ENCODE data around the gene CHL1.

The CHL1 gene

GRCh38 chr3:196311-197148 is at the start of gene CHL1:
TSS of gene CHL1 (plus strand) at chr3:196763. CDS start at chr3:319777, 123,014 bp downstream.
- DNase-seq: no peak

- DNase-seq: no peak
Measured at GRCh38 chr3:151614-152189, 44.9 kb upstream of the CHL1 start.

GRCh38 chr3:159974-160373 is 36.6 kb upstream of the CHL1 start:
- no peak for DNase-seq

GRCh38 chr3:166071-166470 is 30.5 kb upstream of the CHL1 start:
- no peak for DNase-seq

- no peak for DNase-seq
Measured at GRCh38 chr3:166799-167198, 29.8 kb upstream of the CHL1 start.

GRCh38 chr3:173886-174285 is 22.7 kb upstream of the CHL1 start:
- no peak for DNase-seq

GRCh38 chr3:184976-185375 is 11.6 kb upstream of the CHL1 start:
- no peak for DNase-seq

GRCh38 chr3:192215-192929 is 4.2 kb upstream of the CHL1 start:
- no peak for DNase-seq

- no peak for DNase-seq
Measured at GRCh38 chr3:194001-194400, 2.6 kb upstream of the CHL1 start.

GRCh38 chr3:194421-194820 is 2.1 kb upstream of the CHL1 start:
- no peak for DNase-seq

- no peak for DNase-seq
Measured at GRCh38 chr3:195666-196065, 897 bp upstream of the CHL1 start.

- no peak for DNase-seq
Measured at GRCh38 chr3:197149-197827, 725 bp downstream of the CHL1 start.

- DNase-seq: no peak
Measured at GRCh38 chr3:197828-198491, 1.4 kb downstream of the CHL1 start.

- DNase-seq: no peak
Measured at GRCh38 chr3:199835-200234, 3.3 kb downstream of the CHL1 start.

GRCh38 chr3:200758-201325 is 4.3 kb downstream of the CHL1 start:
- DNase-seq: no peak

- DNase-seq: no peak
Measured at GRCh38 chr3:204102-204501, 7.5 kb downstream of the CHL1 start.

- DNase-seq: no peak
Measured at GRCh38 chr3:207973-208372, 11.4 kb downstream of the CHL1 start.

GRCh38 chr3:210669-211068 is 14.1 kb downstream of the CHL1 start:
- no peak for DNase-seq

- DNase-seq: no peak
Measured at GRCh38 chr3:212432-212831, 15.9 kb downstream of the CHL1 start.

- DNase-seq: no peak
Measured at GRCh38 chr3:217099-217813, 20.7 kb downstream of the CHL1 start.

- no peak for DNase-seq
Measured at GRCh38 chr3:217948-218347, 21.4 kb downstream of the CHL1 start.
